Nephron progenitor cell (in vitro differentiated cells): ENCODE data around the gene ZCCHC2.

Experiments
- DNase-seq: peaks from one replicate; pipeline ENCODE4 v3.0.0; 2021
- H3K27ac Mint-ChIP-seq: 2 replicates; pipeline ENCODE4 v1.8.0; 2021; ENCODE audit warnings: mild to moderate bottlenecking, moderate library complexity, mixed read lengths
- H3K27me3 Mint-ChIP-seq: 2 replicates; pipeline ENCODE4 v1.8.0; 2021; ENCODE audit warnings: mild to moderate bottlenecking, low read depth, mixed read lengths; ENCODE audit not compliant: poor library complexity
- H3K36me3 Mint-ChIP-seq: 2 replicates; pipeline ENCODE4 v1.8.0; 2021; ENCODE audit warnings: low read depth, mixed read lengths
- H3K4me1 Mint-ChIP-seq: 2 replicates; pipeline ENCODE4 v1.8.0; 2021; ENCODE audit warnings: mixed read lengths
- H3K4me3 Mint-ChIP-seq: 2 replicates; pipeline ENCODE4 v1.8.0; 2021; ENCODE audit warnings: mild to moderate bottlenecking, moderate library complexity, mixed read lengths
- H3K9me3 Mint-ChIP-seq: 2 replicates; pipeline ENCODE4 v1.8.0; 2021; ENCODE audit warnings: mild to moderate bottlenecking, moderate library complexity, mixed read lengths
- CTCF ChIP-seq: fragments of 200-600 bp; sonication (generic); IDR thresholded peaks from 2 replicates; pipeline ENCODE4 v1.5.0; 2021; ENCODE audit warnings: antibody characterized with exemption

ZCCHC2 gene

GRCh38 chr18:62531931-62532330 lies 9.1 kb downstream of the ZCCHC2 start:
- no peak for DNase-seq
- H3K4me1 Mint-ChIP-seq = peaks cover 33% of the 10 kb centered on the region
- no peak for TF ChIP-seq CTCF
- H3K27me3 Mint-ChIP-seq = peaks cover 5% of the 10 kb centered on the region
- no peak overlapping the region for H3K27ac Mint-ChIP-seq
- peaks cover 5% of the 10 kb centered on the region for H3K36me3 Mint-ChIP-seq
- no peak overlapping the region for H3K4me3 Mint-ChIP-seq
- H3K9me3 Mint-ChIP-seq = no peaks in the 10 kb centered on the region

- TF ChIP-seq CTCF = no peak
- Mint-ChIP-seq H3K36me3 (peaks cover 5% of the 10 kb centered on the region), H3K27ac (no peak overlapping the region), H3K27me3 (peaks cover 5% of the 10 kb centered on the region), H3K9me3 (no peaks in the 10 kb centered on the region), H3K4me1 (peaks cover 22% of the 10 kb centered on the region), H3K4me3 (no peak overlapping the region)
- no peak for DNase-seq
These were observed 13.2 kb downstream of the ZCCHC2 start for GRCh38 chr18:62536005-62536404.

GRCh38 chr18:62537042-62537894 lies 14.4 kb downstream of the ZCCHC2 start:
- DNase-seq = no peak
- Mint-ChIP-seq H3K36me3 (peaks cover 7% of the 10 kb centered on the region), H3K27ac (no peak overlapping the region), H3K9me3 (no peaks in the 10 kb centered on the region), H3K4me1 (peaks cover 24% of the 10 kb centered on the region), H3K27me3 (peaks cover 3% of the 10 kb centered on the region), H3K4me3 (no peak overlapping the region)
- TF ChIP-seq CTCF = no peak

GRCh38 chr18:62537946-62538345 lies 15.1 kb downstream of the ZCCHC2 start:
- no peak for DNase-seq
- Mint-ChIP-seq H3K36me3 (peaks cover 11% of the 10 kb centered on the region), H3K4me3 (no peak overlapping the region), H3K27ac (no peak overlapping the region), H3K4me1 (peaks cover 30% of the 10 kb centered on the region), H3K9me3 (no peaks in the 10 kb centered on the region), H3K27me3 (no peaks in the 10 kb centered on the region)
- no peak for TF ChIP-seq CTCF

- no peaks in the 10 kb centered on the region for H3K9me3 Mint-ChIP-seq
- H3K36me3 Mint-ChIP-seq = peaks cover 21% of the 10 kb centered on the region
- no peak overlapping the region for H3K27ac Mint-ChIP-seq
- H3K4me1 Mint-ChIP-seq = peaks cover 38% of the 10 kb centered on the region
- no peak overlapping the region for H3K4me3 Mint-ChIP-seq
- no peaks in the 10 kb centered on the region for H3K27me3 Mint-ChIP-seq
- no peak for DNase-seq
- no peak for TF ChIP-seq CTCF
These were observed 16.1 kb downstream of the ZCCHC2 start for GRCh38 chr18:62538881-62539280.
